ENCODE results near the gene TSPAN11.

DNA sequence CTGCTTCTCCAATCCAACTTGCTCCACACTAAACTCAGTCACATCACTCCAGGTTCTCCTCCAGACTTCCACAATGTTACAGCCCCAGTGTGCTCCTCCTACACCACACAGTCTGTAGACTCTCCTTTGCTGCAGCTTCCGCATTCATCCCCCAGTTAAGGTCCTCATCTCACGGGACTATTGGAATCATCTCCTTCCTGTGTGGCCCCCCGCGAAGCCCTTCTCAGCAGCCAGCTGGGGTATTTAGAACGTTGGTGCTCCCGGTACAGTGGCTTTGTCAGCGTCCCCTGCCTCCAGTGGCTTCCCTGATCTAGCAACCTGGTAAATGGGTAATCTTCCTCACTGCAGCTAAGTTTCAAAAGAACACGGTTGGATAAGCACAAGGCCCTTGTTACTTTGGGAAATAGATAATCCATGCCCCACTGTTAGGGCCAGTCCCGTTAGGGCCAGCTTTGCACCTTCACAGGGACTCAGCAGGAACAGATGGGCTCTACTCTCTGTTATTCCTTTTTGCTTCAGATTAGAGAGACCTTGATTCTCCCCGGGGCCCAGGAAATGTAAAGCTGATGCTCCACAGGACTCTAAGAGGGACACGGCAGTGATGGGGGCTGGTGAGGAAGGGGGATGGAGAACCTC lies 823 bp upstream of the TSPAN11 start:
- TF ChIP-seq, protein P1, sequence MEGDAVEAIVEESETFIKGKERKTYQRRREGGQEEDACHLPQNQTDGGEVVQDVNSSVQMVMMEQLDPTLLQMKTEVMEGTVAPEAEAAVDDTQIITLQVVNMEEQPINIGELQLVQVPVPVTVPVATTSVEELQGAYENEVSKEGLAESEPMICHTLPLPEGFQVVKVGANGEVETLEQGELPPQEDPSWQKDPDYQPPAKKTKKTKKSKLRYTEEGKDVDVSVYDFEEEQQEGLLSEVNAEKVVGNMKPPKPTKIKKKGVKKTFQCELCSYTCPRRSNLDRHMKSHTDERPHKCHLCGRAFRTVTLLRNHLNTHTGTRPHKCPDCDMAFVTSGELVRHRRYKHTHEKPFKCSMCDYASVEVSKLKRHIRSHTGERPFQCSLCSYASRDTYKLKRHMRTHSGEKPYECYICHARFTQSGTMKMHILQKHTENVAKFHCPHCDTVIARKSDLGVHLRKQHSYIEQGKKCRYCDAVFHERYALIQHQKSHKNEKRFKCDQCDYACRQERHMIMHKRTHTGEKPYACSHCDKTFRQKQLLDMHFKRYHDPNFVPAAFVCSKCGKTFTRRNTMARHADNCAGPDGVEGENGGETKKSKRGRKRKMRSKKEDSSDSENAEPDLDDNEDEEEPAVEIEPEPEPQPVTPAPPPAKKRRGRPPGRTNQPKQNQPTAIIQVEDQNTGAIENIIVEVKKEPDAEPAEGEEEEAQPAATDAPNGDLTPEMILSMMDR (IDR thresholded peaks at IDR 0.05; ENCODE audit: insufficient read depth, low read length, poor library complexity, severe bottlenecking) = no peak
- no peak for TF ChIP-seq EZH2phosphoT487 (conservative IDR thresholded peaks at IDR 0.05; ENCODE audit: low read length)

Measured in SU-DHL-6 (cell line).